Dendritic cell treated with granulocyte-macrophage colony-stimulating factor and Interleukin-4, amounts not matched to agents 40 ng/mL and 50 ng/mL, for 4 days (primary cell): ENCODE data around the gene SERPINA10.

ENCODE experiments used
- H3K27ac Mint-ChIP-seq: one replicate; pipeline ENCODE4 v1.8.0; 2022; ENCODE audit warnings: mild to moderate bottlenecking, mixed read lengths
- H3K27me3 Mint-ChIP-seq: one replicate; pipeline ENCODE4 v1.8.0; 2022; ENCODE audit warnings: mild to moderate bottlenecking, mixed read lengths
- H3K36me3 Mint-ChIP-seq: one replicate; pipeline ENCODE4 v1.8.0; 2022; ENCODE audit warnings: low read depth, mixed read lengths
- H3K4me1 Mint-ChIP-seq: one replicate; pipeline ENCODE4 v1.8.0; 2022; ENCODE audit warnings: low read depth, mixed read lengths
- H3K4me3 Mint-ChIP-seq: one replicate; pipeline ENCODE4 v1.8.0; 2022; ENCODE audit warnings: mild to moderate bottlenecking, moderate library complexity, mixed read lengths
- H3K9me3 Mint-ChIP-seq: one replicate; pipeline ENCODE4 v1.8.0; 2022; ENCODE audit warnings: mixed read lengths
- intact Hi-C: fragments of 100-400 bp; cut with micrococcal nuclease; formaldehyde crosslinking; loops from one replicate; pipeline ENCODE4 v1.15.0; 2022

The SERPINA10 gene

GRCh38 chr14:94328196-94328595 is 35.1 kb upstream of the SERPINA10 start:
- H3K27ac Mint-ChIP-seq = no peak overlapping the region
- H3K4me3 Mint-ChIP-seq = no peak overlapping the region
- peaks cover 24% of the 10 kb centered on the region for H3K27me3 Mint-ChIP-seq
- H3K9me3 Mint-ChIP-seq = no peaks in the 10 kb centered on the region
- H3K4me1 Mint-ChIP-seq = no peaks in the 10 kb centered on the region
- intact Hi-C loops = no loop called here
- H3K36me3 Mint-ChIP-seq = no peaks in the 10 kb centered on the region

GRCh38 chr14:94322648-94323570 is 29.8 kb upstream of the SERPINA10 start, which contains the start of gene SERPINA6:
SERPINA6 (minus strand) TSS chr14:94323336; CDS start chr14:94314648, 8,688 bp downstream.
- Mint-ChIP-seq H3K36me3 (no peaks in the 10 kb centered on the region), H3K27ac (no peak within 1 kb of the TSS), H3K4me1 (no peaks in the 10 kb centered on the region), H3K4me3 (no peak within 1 kb of the TSS), H3K27me3 (peaks cover 11% of the 10 kb centered on the region), H3K9me3 (no peaks in the 10 kb centered on the region)
- intact Hi-C loops = no loop called here

GRCh38 chr14:94321421-94322271 is 28.6 kb upstream of the SERPINA10 start:
- no peaks in the 10 kb centered on the region for H3K4me1 Mint-ChIP-seq
- intact Hi-C loops = no loop called here
- no peak overlapping the region for H3K27ac Mint-ChIP-seq
- no peak overlapping the region for H3K4me3 Mint-ChIP-seq
- H3K27me3 Mint-ChIP-seq = peaks cover 7% of the 10 kb centered on the region
- no peaks in the 10 kb centered on the region for H3K9me3 Mint-ChIP-seq
- no peaks in the 10 kb centered on the region for H3K36me3 Mint-ChIP-seq

- Mint-ChIP-seq H3K36me3 (no peaks in the 10 kb centered on the region), H3K9me3 (no peaks in the 10 kb centered on the region), H3K4me3 (no peak overlapping the region), H3K27me3 (peaks cover 7% of the 10 kb centered on the region), H3K27ac (no peak overlapping the region), H3K4me1 (no peaks in the 10 kb centered on the region)
- intact Hi-C loops = no loop called here
These were observed 27.2 kb upstream of the SERPINA10 start for GRCh38 chr14:94320243-94320642.

- Mint-ChIP-seq H3K4me3 (no peak overlapping the region), H3K36me3 (no peaks in the 10 kb centered on the region), H3K27ac (no peak overlapping the region), H3K4me1 (no peaks in the 10 kb centered on the region), H3K27me3 (peaks cover 1% of the 10 kb centered on the region), H3K9me3 (no peaks in the 10 kb centered on the region)
- intact Hi-C loops = no loop called here
These were observed 24.2 kb upstream of the SERPINA10 start for GRCh38 chr14:94317259-94317658.

- Mint-ChIP-seq H3K27ac (no peak overlapping the region), H3K9me3 (no peaks in the 10 kb centered on the region), H3K4me1 (no peaks in the 10 kb centered on the region), H3K27me3 (peaks cover 1% of the 10 kb centered on the region), H3K36me3 (no peaks in the 10 kb centered on the region), H3K4me3 (no peak overlapping the region)
- intact Hi-C loops = no loop called here
These were observed 23.6 kb upstream of the SERPINA10 start for GRCh38 chr14:94316692-94317091.

GRCh38 chr14:94314890-94315289 is 21.8 kb upstream of the SERPINA10 start:
- intact Hi-C loops = no loop called here
- Mint-ChIP-seq H3K4me3 (no peak overlapping the region), H3K27ac (no peak overlapping the region), H3K27me3 (peaks cover 1% of the 10 kb centered on the region), H3K4me1 (no peaks in the 10 kb centered on the region), H3K9me3 (no peaks in the 10 kb centered on the region), H3K36me3 (no peaks in the 10 kb centered on the region)

GRCh38 chr14:94313991-94314655 is 21.1 kb upstream of the SERPINA10 start:
- H3K27me3 Mint-ChIP-seq = no peaks in the 10 kb centered on the region
- H3K4me3 Mint-ChIP-seq = no peak overlapping the region
- no peaks in the 10 kb centered on the region for H3K4me1 Mint-ChIP-seq
- no peak overlapping the region for H3K27ac Mint-ChIP-seq
- H3K36me3 Mint-ChIP-seq = no peaks in the 10 kb centered on the region
- no peaks in the 10 kb centered on the region for H3K9me3 Mint-ChIP-seq
- intact Hi-C loops = no loop called here

- Mint-ChIP-seq H3K27ac (no peak overlapping the region), H3K36me3 (no peaks in the 10 kb centered on the region), H3K9me3 (peaks cover 6% of the 10 kb centered on the region), H3K4me3 (no peak overlapping the region), H3K27me3 (no peaks in the 10 kb centered on the region), H3K4me1 (no peaks in the 10 kb centered on the region)
- intact Hi-C loops = no loop called here
These were observed 19.6 kb upstream of the SERPINA10 start for GRCh38 chr14:94312481-94313246.

GRCh38 chr14:94310248-94310647 is 17.2 kb upstream of the SERPINA10 start:
- Mint-ChIP-seq H3K4me1 (no peaks in the 10 kb centered on the region), H3K27ac (no peak overlapping the region), H3K9me3 (peaks cover 12% of the 10 kb centered on the region), H3K4me3 (no peak overlapping the region), H3K36me3 (no peaks in the 10 kb centered on the region), H3K27me3 (no peaks in the 10 kb centered on the region)
- intact Hi-C loops = no loop called here

GRCh38 chr14:94309721-94310120 is 16.7 kb upstream of the SERPINA10 start:
- Mint-ChIP-seq H3K27ac (no peak overlapping the region), H3K36me3 (no peaks in the 10 kb centered on the region), H3K27me3 (no peaks in the 10 kb centered on the region), H3K4me3 (no peak overlapping the region), H3K9me3 (peaks cover 12% of the 10 kb centered on the region), H3K4me1 (no peaks in the 10 kb centered on the region)
- intact Hi-C loops = no loop called here

- H3K36me3 Mint-ChIP-seq = no peaks in the 10 kb centered on the region
- H3K9me3 Mint-ChIP-seq = peaks cover 12% of the 10 kb centered on the region
- no peaks in the 10 kb centered on the region for H3K4me1 Mint-ChIP-seq
- no peak overlapping the region for H3K27ac Mint-ChIP-seq
- intact Hi-C loops = no loop called here
- no peak overlapping the region for H3K4me3 Mint-ChIP-seq
- H3K27me3 Mint-ChIP-seq = no peaks in the 10 kb centered on the region
These were observed 14.4 kb upstream of the SERPINA10 start for GRCh38 chr14:94307410-94307992.
